MG63 (cell line): ENCODE measurements around the gene LNX2. TPM values are rescaled to one million over a fixed set of nuclear protein-coding genes. Genes with fewer than 3 reads are reported as not detected.

ENCODE experiments used
- DNase-seq: peaks from one replicate; pipeline ENCODE4 v3.0.0-alpha.2; 2020
- H3K27me3 ChIP-seq: fragments of 250-450 bp; sonication (Bioruptor Pico); 2 replicates; pipeline ENCODE4 v1.5.1; 2020; ENCODE audit warnings: mild to moderate bottlenecking, moderate library complexity
- H3K36me3 ChIP-seq: fragments of 250-450 bp; sonication (Bioruptor Pico); 2 replicates; pipeline ENCODE4 v1.5.1; 2020; ENCODE audit warnings: mild to moderate bottlenecking, moderate library complexity
- H3K4me3 ChIP-seq: fragments of 250-450 bp; sonication (Bioruptor Pico); 2 replicates; pipeline ENCODE4 v1.5.1; 2020; ENCODE audit warnings: mild to moderate bottlenecking, moderate library complexity
- H3K9me3 ChIP-seq: fragments of 250-450 bp; sonication (Bioruptor Pico); 2 replicates; pipeline ENCODE4 v1.5.1; 2020; ENCODE audit warnings: mild to moderate bottlenecking, moderate library complexity
- total RNA-seq: library from RNA; depleted of rRNA; stranded (reverse); fragments of >200 nt; shearing (Covaris generic); gene quantifications from 2 replicates; pipeline ENCODE4 v1.2.3, GENCODE V29; 2014; ENCODE audit warnings: low replicate concordance

LNX2 gene
- total RNA-seq, 1 experiment from 2014 or later = 4.0 TPM

DNA sequence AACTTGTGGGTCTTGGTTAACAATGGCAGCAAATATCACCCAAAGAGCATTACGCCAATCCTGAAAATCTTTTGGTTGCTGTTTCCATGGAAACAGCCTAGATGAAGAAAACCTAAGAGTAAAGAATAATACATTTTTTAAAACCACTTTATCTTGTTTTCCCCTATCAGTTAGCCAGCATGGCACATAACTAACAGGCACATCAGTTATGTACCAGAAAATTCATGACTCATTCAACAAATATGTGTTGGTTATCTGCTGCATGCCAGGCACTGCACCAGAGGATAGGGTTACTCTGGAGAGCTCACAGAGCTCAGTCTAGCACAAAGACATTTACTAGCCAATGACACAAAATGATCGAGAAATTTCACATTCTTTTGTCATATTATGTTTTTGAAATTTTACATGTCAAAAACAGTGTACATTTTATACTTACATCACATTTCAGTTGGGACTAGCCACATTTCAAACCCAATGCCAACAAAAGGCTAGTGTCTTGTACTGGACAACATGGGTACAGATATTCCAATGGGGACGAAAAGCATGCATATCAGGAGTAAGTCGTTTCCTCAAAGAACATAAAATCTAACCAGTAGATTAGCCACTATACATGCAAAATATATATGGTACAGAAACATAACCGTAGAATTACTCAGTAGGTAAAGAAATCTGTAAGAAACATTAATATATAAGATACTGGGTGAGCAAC is 20.3 kb downstream of the LNX2 start:
- DNase-seq = peak; percentile 64
- Histone ChIP-seq H3K36me3 (no peaks in the 10 kb centered on the region), H3K27me3 (no peaks in the 10 kb centered on the region), H3K9me3 (no peaks in the 10 kb centered on the region), H3K4me3 (no peak overlapping the region)

DNA sequence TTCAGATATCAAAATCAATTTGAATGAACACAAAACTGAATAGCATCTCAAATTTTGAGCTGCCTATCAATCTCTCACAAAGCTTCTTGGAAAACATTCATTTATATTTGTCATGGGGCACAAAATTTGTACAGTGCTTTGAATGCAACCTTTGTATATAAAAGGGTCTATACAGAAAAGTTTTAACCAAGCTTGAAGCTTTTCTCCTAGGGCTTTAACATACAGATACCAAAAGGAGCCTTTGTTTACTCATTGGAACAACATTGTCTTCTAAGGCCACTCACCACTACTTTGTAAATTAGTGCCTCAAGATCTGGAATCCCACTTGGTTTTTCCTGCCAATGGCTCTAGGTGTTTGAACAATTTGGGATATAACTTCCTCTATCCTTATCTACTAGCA is 21.2 kb downstream of the LNX2 start:
- no peak for DNase-seq
- Histone ChIP-seq H3K4me3 (no peak overlapping the region), H3K27me3 (no peaks in the 10 kb centered on the region), H3K36me3 (no peaks in the 10 kb centered on the region), H3K9me3 (no peaks in the 10 kb centered on the region)

DNA sequence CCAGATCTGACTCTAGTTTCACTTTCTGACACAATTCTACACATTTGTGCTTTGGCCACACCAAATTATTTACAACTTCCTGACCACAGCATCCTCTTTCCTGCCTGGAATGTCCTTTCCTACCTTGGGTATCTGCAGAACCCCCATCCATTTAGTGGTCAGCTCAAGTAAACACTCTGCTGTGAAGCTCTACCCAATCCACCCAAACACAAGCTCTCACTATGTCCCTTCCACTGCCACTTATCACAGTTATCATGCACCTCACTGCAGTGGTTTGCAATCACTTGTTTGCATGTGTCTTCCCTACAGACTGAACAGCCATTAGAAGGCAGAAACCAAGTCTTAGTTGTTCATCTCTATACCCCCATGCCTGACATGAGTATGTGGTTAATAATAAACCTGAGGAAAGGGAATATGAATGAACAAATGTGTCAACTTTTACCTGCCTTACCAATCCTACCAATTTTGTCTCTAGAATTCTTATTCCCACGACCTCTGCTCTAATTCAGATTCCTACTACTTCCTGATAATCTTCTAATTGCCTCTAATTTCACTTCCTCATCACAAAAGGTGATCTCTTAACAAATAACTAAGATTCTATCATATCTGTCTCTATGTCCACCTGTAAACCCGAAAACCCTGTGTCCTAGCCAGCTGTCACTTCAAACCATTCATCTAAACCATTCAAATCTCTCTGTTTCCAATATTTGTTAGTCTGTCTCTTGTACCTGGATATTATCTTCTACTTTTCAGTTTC is 25.1 kb downstream of the LNX2 start:
- Histone ChIP-seq H3K36me3 (no peaks in the 10 kb centered on the region), H3K9me3 (no peaks in the 10 kb centered on the region), H3K4me3 (no peak overlapping the region)

DNA sequence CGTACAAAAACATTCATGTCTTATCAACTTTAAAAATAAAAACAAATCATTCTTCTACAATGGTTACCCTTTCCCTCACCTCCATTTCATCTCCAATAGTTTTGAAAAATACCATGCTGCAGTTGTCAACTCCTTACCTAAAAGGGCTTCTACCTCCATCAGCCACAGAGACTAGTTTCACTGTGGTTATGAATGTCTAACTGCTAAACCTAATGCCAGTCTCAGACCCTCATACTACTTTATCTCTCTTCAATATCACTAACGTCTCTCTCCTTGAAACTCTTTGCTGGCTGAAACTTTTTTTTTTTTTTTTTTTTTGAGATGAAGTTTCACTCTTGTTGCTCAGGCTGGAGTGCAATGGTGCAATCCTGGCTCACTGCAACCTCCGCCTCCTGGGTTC is 27.1 kb downstream of the LNX2 start:
- H3K9me3 ChIP-seq = no peaks in the 10 kb centered on the region
- no peaks in the 10 kb centered on the region for H3K36me3 ChIP-seq
- no peak overlapping the region for H3K4me3 ChIP-seq
- H3K27me3 ChIP-seq = no peaks in the 10 kb centered on the region
- no peak for DNase-seq

More for the DNA sequence above, 25.1 kb downstream of the LNX2 start:
- no peak for DNase-seq
- H3K27me3 ChIP-seq = no peaks in the 10 kb centered on the region

DNA sequence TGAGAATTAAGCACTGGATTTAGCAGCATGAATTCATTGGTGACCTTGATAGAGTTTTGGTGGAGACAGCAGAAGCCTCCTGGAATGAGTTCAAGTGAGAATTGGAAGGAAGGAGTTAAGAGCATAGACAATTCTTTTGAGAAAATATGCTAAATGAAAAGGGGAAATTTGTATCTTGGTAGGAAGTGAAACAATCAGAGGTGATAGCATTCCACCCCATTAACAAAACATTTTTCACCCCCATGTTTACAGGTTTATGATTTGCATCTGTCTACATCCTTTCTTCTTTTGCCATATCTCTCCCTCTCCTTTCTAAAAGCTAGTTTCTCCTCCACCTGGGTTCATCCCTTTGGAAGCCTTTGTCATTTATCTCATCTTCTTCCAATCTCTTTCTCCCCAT is 27.5 kb downstream of the LNX2 start:
- Histone ChIP-seq H3K9me3 (no peaks in the 10 kb centered on the region), H3K36me3 (no peaks in the 10 kb centered on the region), H3K27me3 (no peaks in the 10 kb centered on the region), H3K4me3 (no peak overlapping the region)
- DNase-seq = no peak

DNA sequence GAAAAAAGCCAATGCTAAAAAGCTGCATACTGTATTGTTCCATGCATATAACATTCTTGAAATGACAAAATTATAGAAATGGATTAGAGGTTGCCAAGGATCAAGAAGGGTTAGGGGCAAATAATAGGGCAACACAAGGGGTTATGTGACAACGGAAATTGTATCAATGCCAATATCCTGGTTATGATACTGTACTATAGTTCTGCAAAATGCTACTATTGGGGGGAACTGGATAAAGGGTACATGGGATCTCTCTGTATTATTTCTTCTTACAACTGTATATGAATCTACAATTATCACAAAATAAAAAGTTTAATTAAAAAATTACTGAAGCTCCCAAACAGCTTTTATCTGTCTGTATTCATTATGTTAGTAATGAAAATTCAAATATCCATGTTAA is 31.9 kb downstream of the LNX2 start:
- DNase-seq = no peak
- H3K9me3 ChIP-seq = no peaks in the 10 kb centered on the region
- H3K4me3 ChIP-seq = no peak overlapping the region
- H3K27me3 ChIP-seq = no peaks in the 10 kb centered on the region
- no peaks in the 10 kb centered on the region for H3K36me3 ChIP-seq

DNA sequence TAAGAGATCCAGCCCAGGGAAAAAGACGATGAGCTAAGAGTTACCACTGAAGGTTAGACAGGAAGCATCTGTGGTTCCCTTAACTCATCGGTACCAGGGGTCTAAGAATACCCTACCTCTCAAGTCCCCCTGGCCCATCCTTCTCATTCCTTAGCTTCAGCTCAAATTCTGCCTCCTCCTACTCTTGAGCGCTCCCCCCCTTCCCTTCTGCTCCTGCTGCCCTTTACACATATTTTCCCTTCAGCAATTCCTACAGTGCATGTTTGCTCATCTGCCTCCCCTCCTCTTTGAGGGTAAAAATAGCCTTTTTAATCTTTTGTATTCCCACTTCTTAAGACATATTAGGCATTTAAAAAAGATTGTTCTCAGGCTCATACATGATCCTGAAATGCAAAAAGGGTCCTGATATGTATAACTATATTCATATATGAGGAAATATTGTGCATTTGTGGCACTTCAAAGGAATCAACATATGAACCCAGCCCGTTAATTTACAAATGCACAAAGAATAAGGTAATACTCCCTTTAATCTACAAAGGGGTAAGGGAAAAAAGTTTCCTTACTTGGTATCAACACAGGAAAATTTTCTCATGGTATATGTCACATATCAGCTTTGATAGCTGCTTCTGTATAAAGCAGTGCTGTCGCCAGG is 33.1 kb downstream of the LNX2 start:
- Histone ChIP-seq H3K9me3 (no peaks in the 10 kb centered on the region), H3K27me3 (no peaks in the 10 kb centered on the region), H3K36me3 (no peaks in the 10 kb centered on the region), H3K4me3 (no peak overlapping the region)
- DNase-seq = no peak

DNA sequence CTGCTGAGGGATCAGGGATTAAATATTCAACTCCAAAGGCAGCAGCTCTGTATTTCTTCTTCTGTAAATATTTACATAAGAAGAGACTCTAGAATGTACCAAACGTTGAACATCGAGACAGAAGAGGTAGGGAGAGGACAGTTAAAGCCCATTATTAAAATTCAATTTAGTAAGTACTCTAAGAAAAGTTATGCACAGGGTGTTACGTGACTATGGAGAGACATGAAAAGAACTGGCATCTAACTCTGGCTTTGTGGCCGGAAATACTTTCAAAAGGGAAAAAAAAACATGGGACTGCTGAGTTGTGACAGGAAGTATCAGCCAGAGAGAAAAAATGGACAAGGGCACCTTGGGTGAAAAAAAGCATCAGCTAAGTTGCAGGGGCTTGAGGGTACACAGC is 36.7 kb downstream of the LNX2 start:
- H3K4me3 ChIP-seq = no peak overlapping the region
- DNase-seq = no peak
- no peaks in the 10 kb centered on the region for H3K27me3 ChIP-seq

DNA sequence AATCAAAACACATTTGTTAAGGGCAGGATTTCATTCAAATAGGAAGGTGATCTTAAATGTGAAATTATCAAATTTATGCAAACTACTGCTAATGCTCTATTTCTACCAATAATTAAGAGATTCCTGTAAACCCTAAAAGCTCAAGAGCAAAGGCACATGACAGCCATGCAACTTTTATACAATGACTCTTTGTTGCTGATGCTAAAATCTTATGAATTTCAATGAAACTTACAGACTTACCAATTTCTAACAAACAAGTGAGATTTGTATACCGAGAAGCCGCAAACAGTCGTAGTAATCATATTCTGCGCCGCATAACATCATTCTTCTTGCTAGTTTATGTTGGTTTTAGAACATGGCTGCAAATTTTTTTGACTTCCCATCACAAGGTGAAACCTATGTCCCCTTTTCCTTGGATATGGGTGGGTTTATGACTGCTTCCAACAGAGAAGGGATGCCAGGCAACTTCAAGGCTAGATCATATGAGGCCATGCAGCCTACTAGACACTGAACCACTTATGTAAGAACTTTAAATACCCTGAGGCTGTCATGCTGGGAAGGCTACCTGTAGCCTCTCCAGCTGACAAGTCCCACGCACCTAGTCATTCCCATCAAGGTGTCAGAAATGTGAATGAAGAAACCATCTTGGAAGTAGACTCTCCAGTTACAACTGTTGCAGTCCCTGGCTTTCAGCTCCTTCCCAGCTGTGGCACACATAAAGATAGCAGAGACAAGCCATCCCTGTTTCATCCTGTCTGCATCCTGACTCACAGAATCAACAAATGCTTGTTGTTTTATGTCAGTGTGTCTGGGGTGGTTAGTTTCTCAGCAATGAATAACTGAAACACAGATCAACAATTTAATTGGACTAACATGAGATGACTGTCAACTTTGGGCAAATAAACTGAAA is 42.0 kb downstream of the LNX2 start:
- Histone ChIP-seq H3K9me3 (peaks cover 6% of the 10 kb centered on the region), H3K4me3 (no peak overlapping the region), H3K27me3 (no peaks in the 10 kb centered on the region), H3K36me3 (no peaks in the 10 kb centered on the region; the same call in 1 of the 2 replicates)
- peak; percentile 9 for DNase-seq

More for the DNA sequence above, 36.7 kb downstream of the LNX2 start:
- Histone ChIP-seq H3K9me3 (no peaks in the 10 kb centered on the region), H3K36me3 (no peaks in the 10 kb centered on the region)

DNA sequence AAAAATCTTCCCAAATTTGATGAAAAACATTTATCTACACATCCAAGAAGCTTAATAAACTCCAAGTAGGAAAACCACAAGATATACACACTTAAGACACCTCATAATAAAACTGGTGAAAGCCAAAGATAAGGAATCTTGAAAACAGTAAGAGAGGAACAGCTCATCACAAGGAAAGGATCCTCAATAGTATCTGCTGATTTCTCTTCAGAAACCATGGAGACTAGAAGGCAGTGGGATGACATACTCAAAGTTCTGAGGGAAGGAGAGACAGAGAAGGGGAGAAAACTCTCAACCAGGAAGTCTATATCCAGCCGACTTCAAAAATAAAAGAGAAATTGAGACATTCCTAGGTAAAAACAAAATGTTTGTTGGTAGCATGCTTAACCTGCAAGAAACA is 45.7 kb downstream of the LNX2 start:
- H3K27me3 ChIP-seq = no peaks in the 10 kb centered on the region
- no peaks in the 10 kb centered on the region; the same call in 1 of the 2 replicates for H3K36me3 ChIP-seq
- DNase-seq = no peak
- peaks cover 6% of the 10 kb centered on the region for H3K9me3 ChIP-seq
- no peak overlapping the region for H3K4me3 ChIP-seq

DNA sequence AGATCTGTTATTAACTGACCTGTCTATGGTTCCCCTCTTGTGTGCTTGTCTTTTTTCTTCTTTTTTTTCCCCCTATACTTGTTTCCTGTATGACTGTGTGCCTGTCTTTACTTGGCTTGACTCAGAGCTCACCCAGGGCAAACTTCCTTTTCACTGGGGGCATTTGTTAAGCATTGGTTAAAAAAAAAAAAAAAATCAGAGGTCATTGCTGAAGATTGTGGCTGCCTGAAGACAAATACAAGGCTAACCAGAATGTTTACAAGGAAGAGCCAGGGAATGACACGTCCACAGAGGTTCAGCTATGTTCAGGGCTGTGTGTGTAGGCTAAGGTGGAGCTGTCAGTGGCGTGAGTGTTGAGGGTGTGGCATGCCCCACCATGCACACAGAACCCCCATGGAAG is 47.1 kb downstream of the LNX2 start:
- Histone ChIP-seq H3K27me3 (no peaks in the 10 kb centered on the region), H3K9me3 (peaks cover 6% of the 10 kb centered on the region), H3K36me3 (no peaks in the 10 kb centered on the region; the same call in 1 of the 2 replicates), H3K4me3 (no peak overlapping the region)
- DNase-seq = peak; percentile 17

DNA sequence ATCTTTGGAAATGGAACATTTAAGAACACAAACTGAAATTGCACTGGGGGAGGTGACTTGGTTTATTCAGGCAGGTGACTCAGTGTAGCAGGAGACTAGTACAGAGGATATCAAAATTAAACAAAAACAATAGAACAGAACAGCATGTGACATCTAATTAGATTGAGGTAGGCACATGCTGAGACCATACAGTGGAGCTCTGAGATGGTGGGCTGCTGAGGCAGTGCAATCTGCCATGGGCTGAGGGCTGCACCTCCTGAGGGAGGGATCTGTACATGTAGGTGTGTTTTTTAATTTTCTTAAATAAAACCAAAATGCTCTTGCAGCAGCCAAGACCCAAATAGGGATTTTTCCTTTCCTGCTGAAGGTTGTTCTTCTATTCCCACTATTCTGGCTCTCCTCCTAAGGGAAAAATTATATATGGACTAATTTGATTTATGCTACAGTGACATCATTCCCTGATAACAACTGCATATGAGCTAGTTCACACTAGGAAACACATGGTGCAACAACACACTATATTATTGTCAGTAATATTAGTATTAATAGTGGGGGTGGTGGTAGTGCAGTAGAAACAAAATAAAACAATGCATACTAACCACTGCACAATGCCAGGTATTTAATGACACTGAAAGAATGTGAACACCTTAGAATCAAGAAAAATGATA is 48.0 kb downstream of the LNX2 start:
- peaks cover 6% of the 10 kb centered on the region for H3K9me3 ChIP-seq
- H3K27me3 ChIP-seq = no peaks in the 10 kb centered on the region
- no peak for DNase-seq

DNA sequence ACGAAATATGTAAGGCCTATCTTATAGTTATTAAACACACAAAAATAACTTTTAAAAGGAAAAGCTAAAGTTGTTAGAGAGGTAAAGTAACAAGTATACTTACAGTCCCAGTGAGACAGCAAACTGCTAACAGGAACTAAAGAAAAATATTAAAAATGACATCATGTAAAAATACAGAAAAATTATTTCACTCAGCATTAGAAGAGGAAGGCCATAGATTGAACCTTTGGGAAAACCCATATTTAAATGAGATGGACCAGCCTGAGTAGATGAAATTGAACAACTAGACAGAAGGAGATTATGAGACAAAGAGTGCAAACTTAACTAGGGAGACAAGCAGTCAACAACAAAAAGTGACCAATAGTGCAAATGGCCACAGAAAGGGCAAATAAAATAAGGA is 49.4 kb downstream of the LNX2 start:
- no peak for DNase-seq
- Histone ChIP-seq H3K4me3 (no peak overlapping the region), H3K9me3 (peaks cover 6% of the 10 kb centered on the region), H3K36me3 (peaks cover 6% of the 10 kb centered on the region), H3K27me3 (no peaks in the 10 kb centered on the region)

More for the DNA sequence above, 48.0 kb downstream of the LNX2 start:
- Histone ChIP-seq H3K4me3 (no peak overlapping the region), H3K36me3 (no peaks in the 10 kb centered on the region; the same call in 1 of the 2 replicates)

DNA sequence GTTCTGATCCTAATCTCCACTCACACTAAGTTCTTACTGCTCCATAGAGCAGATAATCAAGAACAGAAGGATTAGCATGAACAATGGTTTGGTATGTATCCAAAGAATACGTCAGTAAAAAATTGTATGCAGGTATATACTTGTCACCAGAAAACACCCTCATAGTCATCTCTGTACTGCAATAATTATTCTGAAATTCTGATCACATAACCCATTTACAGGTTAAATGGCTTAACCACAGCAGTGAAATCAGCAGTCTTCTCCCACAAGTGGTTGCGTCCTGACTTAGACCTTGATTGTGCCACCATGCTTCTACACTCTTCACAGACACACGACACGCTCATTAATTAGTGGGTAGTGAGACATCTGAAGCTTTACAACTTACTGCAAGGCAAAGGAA is 50.9 kb downstream of the LNX2 start:
- peaks cover 6% of the 10 kb centered on the region for H3K36me3 ChIP-seq
- no peak for DNase-seq
- H3K9me3 ChIP-seq = no peaks in the 10 kb centered on the region; the same call in 1 of the 2 replicates
- H3K27me3 ChIP-seq = no peaks in the 10 kb centered on the region
- no peak overlapping the region for H3K4me3 ChIP-seq

DNA sequence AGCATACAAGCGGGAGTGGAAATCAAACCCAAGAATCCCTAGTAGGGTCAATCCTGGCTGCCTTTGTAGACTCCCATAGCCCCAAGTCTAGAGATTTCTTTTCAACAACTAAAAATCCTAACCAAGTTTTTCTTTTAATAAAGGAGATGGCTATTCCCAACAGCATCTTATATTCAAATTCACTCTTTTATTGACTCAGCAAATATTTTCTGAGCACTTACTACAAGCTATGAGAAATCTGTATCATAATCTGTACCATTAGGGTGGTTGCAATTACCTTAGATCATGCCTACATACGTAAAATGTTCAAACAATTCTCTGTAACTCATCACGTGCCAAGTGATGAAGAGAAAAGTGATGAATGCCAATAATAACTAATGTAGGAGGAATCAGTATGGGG is 54.5 kb downstream of the LNX2 start:
- DNase-seq = no peak
- H3K27me3 ChIP-seq = no peaks in the 10 kb centered on the region
- H3K4me3 ChIP-seq = no peak overlapping the region
- no peaks in the 10 kb centered on the region for H3K9me3 ChIP-seq
- peaks cover 6% of the 10 kb centered on the region for H3K36me3 ChIP-seq

DNA sequence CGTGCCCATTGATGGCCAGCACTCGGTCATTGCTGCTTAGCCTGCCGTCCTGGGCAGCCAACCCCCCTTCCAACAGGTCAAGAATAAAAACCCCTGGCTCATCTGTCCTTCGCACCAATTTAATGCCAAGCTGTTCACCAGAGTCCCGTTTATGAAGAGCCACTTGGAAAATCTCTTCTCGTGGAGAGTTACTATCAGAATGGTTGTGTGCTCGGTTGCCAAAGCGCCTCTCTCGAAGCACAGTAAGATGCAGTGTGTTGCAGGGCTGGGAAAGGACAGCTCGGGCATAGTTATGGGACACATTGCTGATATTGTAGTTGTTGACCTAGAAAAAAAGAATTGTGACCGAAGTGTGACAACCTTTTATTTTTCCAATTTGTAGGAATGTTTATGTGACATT is 57.9 kb downstream of the LNX2 start:
- DNase-seq = no peak
- H3K9me3 ChIP-seq = no peaks in the 10 kb centered on the region
- H3K4me3 ChIP-seq = no peak overlapping the region
- no peaks in the 10 kb centered on the region for H3K27me3 ChIP-seq
- peaks cover 8% of the 10 kb centered on the region for H3K36me3 ChIP-seq
